ENCODE measurements around the gene PCBP3. TPM values are rescaled to one million over a fixed set of nuclear protein-coding genes. Genes with fewer than 3 reads are reported as not detected.

Gene PCBP3
- total and polyA plus RNA-seq, 4 donors, result 14.3 to 30.0 (median 22.5) TPM

DNA sequence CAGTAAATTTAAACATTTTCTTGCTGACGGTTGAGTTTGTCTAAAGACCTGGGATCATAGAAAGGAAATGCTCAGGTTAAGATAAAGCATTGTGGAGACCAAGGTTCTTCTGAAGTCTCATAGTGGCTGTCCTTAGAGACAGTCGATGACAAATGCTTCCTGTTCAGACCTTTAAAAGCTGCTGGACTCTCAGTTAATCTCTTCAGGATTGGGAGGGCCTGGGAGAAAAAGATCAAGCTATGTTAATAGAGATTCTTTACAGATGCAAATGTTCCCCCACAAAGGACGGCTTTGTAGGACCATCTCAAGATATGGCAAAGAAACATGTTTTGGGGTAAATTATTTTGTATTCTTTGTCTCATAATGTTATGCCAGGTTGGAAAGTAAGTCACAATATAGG, 213.4 kb downstream of the PCBP3 start:
- peaks cover 21% of the 10 kb centered on the region for H3K4me1 ChIP-seq (ENCODE audit: control insufficient read depth, insufficient read depth, low read length)
- H3K9me3 ChIP-seq (ENCODE audit: control insufficient read depth, insufficient read depth, low read length), result no peaks in the 10 kb centered on the region
- H3K4me3 ChIP-seq (ENCODE audit: low read depth, low read length), result no peak overlapping the region
- no peaks in the 10 kb centered on the region for H3K27me3 ChIP-seq (ENCODE audit: control insufficient read depth, insufficient read depth, low read length)
- no peak for DNase-seq (ENCODE audit: low read depth in 4 of 6, low spot score in 6 of 6)
- WGBS (ENCODE audit: insufficient coverage), result 59% methylated on average over 2 of the region's 3 CpGs
- peaks cover 20% of the 10 kb centered on the region for H3K36me3 ChIP-seq (ENCODE audit: control insufficient read depth, insufficient read depth, low read length)
- H3K27ac ChIP-seq (ENCODE audit: low read depth, low read length), result no peak overlapping the region

DNA sequence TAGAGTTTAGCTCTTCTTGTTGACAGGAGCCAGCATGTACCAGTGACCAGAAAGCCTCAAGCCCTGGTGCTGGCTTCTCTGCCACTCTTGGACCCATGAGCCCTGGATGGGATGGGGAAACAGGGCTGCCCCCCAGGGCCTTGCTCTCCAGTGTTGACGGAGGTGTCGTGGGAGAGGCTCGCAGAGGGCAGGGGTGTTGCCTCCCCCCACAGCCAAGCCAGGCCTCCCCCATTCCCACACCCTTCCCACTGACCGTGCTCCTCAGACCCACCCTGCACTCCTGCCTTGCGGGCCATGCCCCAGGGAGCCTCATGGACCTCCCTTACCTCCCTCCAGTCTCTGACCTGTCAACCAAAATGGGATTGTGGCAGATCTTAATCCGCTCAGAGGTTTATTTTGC, 214.2 kb downstream of the PCBP3 start:
- Histone ChIP-seq H3K4me1 (ENCODE audit: control insufficient read depth, insufficient read depth, low read length) (peaks cover 21% of the 10 kb centered on the region), H3K27ac (ENCODE audit: low read depth, low read length) (no peak overlapping the region), H3K9me3 (ENCODE audit: control insufficient read depth, insufficient read depth, low read length) (no peaks in the 10 kb centered on the region), H3K4me3 (ENCODE audit: low read depth, low read length) (no peak overlapping the region), H3K27me3 (ENCODE audit: control insufficient read depth, insufficient read depth, low read length) (no peaks in the 10 kb centered on the region), H3K36me3 (ENCODE audit: control insufficient read depth, insufficient read depth, low read length) (peaks cover 20% of the 10 kb centered on the region)
- WGBS (ENCODE audit: insufficient coverage), result 76% methylated on average over 5 of the region's 6 CpGs
- no peak for DNase-seq (ENCODE audit: low read depth in 4 of 6, low spot score in 6 of 6)

DNA sequence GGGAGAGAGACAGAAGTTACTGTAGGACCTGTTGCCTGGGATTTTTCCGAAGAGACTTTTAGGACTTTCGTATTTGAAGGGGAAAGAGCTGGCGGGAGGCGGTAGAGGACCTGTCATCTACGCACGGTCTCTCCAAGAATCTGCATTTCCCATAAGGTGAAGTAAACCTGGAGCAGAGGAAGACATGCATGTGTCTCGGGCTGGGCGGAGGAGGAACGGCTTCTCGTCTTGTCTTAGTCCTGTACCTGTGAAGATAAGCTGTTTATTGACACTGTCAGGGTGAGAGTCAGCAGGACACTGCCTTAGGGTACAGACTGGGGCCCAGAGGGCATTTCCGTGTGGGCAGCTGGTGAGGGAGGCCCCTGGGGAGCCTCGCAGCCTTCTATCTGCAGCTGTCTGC, 214.7 kb downstream of the PCBP3 start:
- DNase-seq (ENCODE audit: low read depth in 4 of 6, low spot score in 6 of 6), result no peak
- H3K9me3 ChIP-seq (ENCODE audit: control insufficient read depth, insufficient read depth, low read length), result no peaks in the 10 kb centered on the region
- WGBS (ENCODE audit: insufficient coverage), result 94% methylated on average over 11 of the region's 12 CpGs
- peaks cover 20% of the 10 kb centered on the region for H3K36me3 ChIP-seq (ENCODE audit: control insufficient read depth, insufficient read depth, low read length)
- H3K27me3 ChIP-seq (ENCODE audit: control insufficient read depth, insufficient read depth, low read length), result no peaks in the 10 kb centered on the region
- no peak overlapping the region for H3K4me3 ChIP-seq (ENCODE audit: low read depth, low read length)
- no peak overlapping the region for H3K27ac ChIP-seq (ENCODE audit: low read depth, low read length)
- peaks cover 18% of the 10 kb centered on the region for H3K4me1 ChIP-seq (ENCODE audit: control insufficient read depth, insufficient read depth, low read length)

DNA sequence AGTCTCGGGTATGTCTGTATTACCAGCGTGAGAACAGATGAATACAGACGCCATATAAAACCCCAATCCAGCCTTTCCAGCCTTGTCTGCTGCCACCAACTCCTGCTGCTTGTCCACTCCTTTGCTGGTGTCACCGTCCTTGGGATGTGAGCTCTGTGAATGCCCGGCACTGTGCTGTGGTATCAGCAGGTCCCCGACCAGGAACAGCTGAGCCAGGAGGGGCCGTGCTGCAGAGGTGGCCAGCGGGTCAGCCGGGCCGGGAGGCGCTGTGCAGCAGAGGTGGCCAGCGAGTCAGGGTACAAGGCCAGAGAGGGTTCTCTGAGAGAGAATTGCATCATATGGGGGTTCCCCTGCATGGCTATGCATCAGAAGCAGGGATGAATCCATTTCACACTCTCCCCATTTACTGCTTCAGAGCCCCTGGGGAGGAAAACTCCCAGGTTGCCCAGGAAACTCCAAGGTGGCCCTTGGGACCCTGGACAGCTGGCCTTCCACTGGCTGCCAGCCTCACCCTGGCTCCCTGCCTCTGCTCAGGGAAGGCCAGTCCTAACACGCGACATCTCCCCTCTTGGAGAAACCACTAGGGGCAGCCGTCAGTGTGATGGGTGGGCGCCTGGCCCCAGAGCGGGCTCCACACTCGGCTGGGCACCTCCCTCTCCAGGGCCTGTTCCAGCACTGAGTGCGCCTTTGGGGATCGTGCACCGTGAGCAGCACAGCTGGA, 215.7 kb downstream of the PCBP3 start:
- WGBS (ENCODE audit: insufficient coverage), result 84% methylated on average over 15 of the region's 21 CpGs
- H3K36me3 ChIP-seq (ENCODE audit: control insufficient read depth, insufficient read depth, low read length), result peaks cover 20% of the 10 kb centered on the region
- no peak overlapping the region for H3K4me3 ChIP-seq (ENCODE audit: low read depth, low read length)
- peaks cover 17% of the 10 kb centered on the region for H3K4me1 ChIP-seq (ENCODE audit: control insufficient read depth, insufficient read depth, low read length)
- no peak overlapping the region for H3K27ac ChIP-seq (ENCODE audit: low read depth, low read length)
- H3K27me3 ChIP-seq (ENCODE audit: control insufficient read depth, insufficient read depth, low read length), result no peaks in the 10 kb centered on the region
- no peak for DNase-seq (ENCODE audit: low read depth in 4 of 6, low spot score in 6 of 6)
- no peaks in the 10 kb centered on the region for H3K9me3 ChIP-seq (ENCODE audit: control insufficient read depth, insufficient read depth, low read length)

DNA sequence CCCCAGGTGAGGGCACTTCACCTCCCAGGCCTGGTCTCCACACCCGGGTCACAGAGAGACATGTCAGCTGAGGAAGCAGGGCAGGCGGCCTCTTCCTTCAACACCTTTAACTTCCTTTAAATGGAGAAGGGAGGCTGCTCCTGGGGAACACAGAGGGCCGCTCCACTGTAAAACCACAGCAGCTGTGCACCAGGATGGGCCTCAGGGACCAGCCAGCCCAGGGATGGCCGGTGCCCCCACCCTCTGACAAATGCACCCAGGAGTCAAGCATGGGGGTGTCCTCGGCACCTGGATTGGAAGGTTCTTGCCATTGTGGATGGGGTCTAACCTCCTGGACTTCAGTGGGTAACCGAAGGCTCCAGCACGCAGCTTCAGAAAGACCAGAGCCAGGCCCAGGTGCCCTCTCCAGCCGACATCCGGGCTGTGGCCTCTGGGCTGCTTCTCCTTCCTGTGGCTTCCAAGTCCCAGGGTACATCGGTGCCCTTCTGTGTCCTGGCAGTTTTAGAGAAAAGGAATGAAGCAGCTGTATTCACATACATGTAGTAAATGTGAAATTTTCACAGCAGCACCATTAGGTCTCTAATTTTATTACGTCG, 216.3 kb downstream of the PCBP3 start:
- Histone ChIP-seq H3K4me3 (ENCODE audit: low read depth, low read length) (no peak overlapping the region), H3K27ac (ENCODE audit: low read depth, low read length) (no peak overlapping the region), H3K36me3 (ENCODE audit: control insufficient read depth, insufficient read depth, low read length) (peaks cover 20% of the 10 kb centered on the region), H3K27me3 (ENCODE audit: control insufficient read depth, insufficient read depth, low read length) (no peaks in the 10 kb centered on the region), H3K4me1 (ENCODE audit: control insufficient read depth, insufficient read depth, low read length) (peaks cover 14% of the 10 kb centered on the region), H3K9me3 (ENCODE audit: control insufficient read depth, insufficient read depth, low read length) (no peaks in the 10 kb centered on the region)
- WGBS (ENCODE audit: insufficient coverage), result 91% methylated on average over 10 of the region's 12 CpGs
- DNase-seq (ENCODE audit: low read depth in 4 of 6, low spot score in 6 of 6), result no peak

DNA sequence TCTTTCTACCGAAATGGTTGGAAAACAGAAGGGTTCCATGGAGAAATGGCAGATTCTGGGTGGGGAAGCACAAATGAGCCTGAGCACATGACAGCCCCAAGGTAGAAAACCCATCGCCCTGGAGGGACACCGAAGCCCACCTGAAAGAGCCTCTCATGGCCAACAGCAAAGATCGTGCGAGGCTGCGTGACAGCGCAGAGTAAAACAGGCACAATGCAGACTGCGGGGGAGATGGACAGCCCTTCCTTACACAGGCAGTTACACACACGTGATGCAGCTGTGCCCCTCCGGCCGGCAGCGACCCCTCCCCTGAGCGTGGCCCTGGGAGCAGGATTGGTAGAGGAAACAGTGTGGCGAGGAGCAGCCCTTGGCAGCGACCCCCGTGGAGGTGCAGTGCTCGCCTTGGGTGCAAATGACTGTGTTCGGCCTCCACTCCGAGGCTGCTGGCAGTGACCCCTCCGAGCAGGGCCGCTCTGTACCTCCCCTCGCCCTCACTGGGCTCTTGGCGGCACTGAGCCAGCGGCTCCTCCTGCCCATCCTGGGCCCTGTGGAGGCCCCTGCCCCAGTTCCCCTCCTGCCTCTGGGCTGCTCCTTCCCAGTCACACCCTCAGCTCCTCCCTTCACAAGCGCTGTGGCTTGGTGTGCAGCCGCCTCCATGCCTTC, 217.1 kb downstream of the PCBP3 start:
- WGBS (ENCODE audit: insufficient coverage), result 89% methylated on average over 25 of the region's 26 CpGs
- no peak for DNase-seq (ENCODE audit: low read depth in 4 of 6, low spot score in 6 of 6)
- H3K36me3 ChIP-seq (ENCODE audit: control insufficient read depth, insufficient read depth, low read length), result peaks cover 22% of the 10 kb centered on the region

DNA sequence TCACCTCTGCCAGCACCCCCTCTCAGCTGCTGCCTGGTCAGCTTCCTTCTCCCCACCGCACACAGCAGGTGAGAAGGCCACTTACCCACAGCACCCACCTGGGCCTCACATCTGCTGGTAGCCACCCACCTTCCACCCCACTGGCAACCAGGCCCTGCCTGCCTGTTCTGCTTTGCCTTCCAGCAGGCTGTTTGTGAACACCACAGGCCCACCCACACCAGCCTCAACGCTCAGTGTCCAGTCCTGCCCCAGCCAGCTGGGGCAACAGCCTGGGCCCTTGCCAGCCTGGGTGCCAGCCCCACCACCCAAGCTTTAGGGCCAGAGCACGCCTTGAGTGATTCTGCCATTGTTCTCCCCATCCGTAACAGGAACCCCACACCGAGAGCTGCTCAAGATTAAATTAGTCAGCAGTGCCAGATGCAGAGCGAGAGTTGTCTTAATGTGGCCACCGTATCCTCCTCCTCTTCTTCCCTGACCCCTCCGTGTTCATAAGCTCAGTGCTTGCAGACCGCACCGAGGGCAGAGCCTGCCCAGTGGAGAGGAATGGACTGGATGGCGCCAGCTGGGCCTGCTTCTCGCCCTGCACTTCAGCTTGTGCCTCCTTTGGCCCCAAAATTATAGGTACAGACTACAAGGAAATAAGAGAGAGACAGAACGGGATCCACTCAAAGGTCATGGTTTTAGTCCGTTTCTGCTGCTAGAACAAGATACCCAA, 217.8 kb downstream of the PCBP3 start:
- DNase-seq (ENCODE audit: low read depth in 4 of 6, low spot score in 6 of 6), result no peak
- WGBS (ENCODE audit: insufficient coverage), result 83% methylated on average over 10 of the region's 14 CpGs

More for the DNA sequence above, 217.1 kb downstream of the PCBP3 start:
- Histone ChIP-seq H3K4me3 (ENCODE audit: low read depth, low read length) (no peak overlapping the region), H3K9me3 (ENCODE audit: control insufficient read depth, insufficient read depth, low read length) (no peaks in the 10 kb centered on the region), H3K4me1 (ENCODE audit: control insufficient read depth, insufficient read depth, low read length) (peaks cover 6% of the 10 kb centered on the region), H3K27me3 (ENCODE audit: control insufficient read depth, insufficient read depth, low read length) (no peaks in the 10 kb centered on the region), H3K27ac (ENCODE audit: low read depth, low read length) (no peak overlapping the region)

DNA sequence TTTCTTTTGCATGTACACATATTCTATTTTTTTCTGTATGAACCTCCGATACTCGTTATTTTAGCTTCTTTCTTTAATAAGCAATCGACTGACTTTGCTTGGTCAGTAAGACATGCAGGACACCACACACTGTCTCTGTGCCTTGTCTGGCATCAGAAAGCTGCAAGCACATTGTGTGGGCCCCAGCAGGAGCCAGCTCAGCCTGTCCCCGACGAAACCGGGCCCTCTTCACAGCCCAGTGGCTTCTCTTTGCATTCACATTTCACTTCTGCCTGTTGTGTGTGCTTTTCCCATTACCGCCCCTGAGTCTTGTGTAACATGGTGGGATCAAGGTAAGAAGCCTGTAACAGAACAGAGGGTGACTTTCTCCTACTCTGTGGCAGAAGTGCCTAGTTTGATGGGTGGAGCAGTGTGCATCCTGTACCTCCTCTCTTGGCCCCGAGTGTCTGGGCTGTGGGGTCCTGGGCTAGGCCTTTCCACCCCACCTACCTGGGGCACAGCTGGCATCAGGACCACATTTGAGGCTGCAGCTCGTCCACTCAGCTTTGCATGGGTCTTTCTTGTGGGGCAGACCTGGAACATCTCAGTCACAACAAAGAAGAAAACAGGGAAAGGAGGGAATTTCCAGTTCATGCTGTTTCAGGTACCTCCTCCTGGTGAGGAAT, 219.2 kb downstream of the PCBP3 start:
- no peak for DNase-seq (ENCODE audit: low read depth in 4 of 6, low spot score in 6 of 6)
- H3K27ac ChIP-seq (ENCODE audit: low read depth, low read length), result no peak overlapping the region
- WGBS (ENCODE audit: insufficient coverage), result 92% methylated on average over 5 of the region's 9 CpGs
- peaks cover 24% of the 10 kb centered on the region for H3K36me3 ChIP-seq (ENCODE audit: control insufficient read depth, insufficient read depth, low read length)
- peaks cover 6% of the 10 kb centered on the region for H3K4me1 ChIP-seq (ENCODE audit: control insufficient read depth, insufficient read depth, low read length)
- no peaks in the 10 kb centered on the region for H3K9me3 ChIP-seq (ENCODE audit: control insufficient read depth, insufficient read depth, low read length)
- H3K4me3 ChIP-seq (ENCODE audit: low read depth, low read length), result no peak overlapping the region
- H3K27me3 ChIP-seq (ENCODE audit: control insufficient read depth, insufficient read depth, low read length), result no peaks in the 10 kb centered on the region

More for the DNA sequence above, 217.8 kb downstream of the PCBP3 start:
- Histone ChIP-seq H3K27me3 (ENCODE audit: control insufficient read depth, insufficient read depth, low read length) (no peaks in the 10 kb centered on the region), H3K4me3 (ENCODE audit: low read depth, low read length) (no peak overlapping the region), H3K9me3 (ENCODE audit: control insufficient read depth, insufficient read depth, low read length) (no peaks in the 10 kb centered on the region), H3K27ac (ENCODE audit: low read depth, low read length) (no peak overlapping the region), H3K4me1 (ENCODE audit: control insufficient read depth, insufficient read depth, low read length) (peaks cover 6% of the 10 kb centered on the region), H3K36me3 (ENCODE audit: control insufficient read depth, insufficient read depth, low read length) (peaks cover 24% of the 10 kb centered on the region)

DNA sequence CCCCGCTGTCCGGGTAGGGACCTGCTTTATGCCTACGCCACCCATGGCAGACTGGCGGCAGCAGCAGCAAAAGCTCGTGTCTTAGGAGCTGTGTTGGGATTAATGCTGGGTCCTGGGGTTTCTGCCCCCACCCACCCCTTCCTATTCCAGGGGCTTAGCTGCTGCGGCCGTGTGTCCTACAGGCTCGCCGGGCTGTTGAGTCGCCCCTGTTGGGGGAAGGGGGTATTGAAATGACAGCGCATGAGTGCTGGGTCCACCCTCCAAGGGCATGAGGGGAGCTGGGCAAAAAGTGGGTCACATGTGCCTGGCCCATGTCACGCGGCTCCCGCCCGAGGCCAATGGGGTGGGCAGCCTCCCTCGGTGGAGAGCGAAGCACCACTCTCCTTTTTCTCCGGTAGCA, 219.7 kb downstream of the PCBP3 start:
- H3K4me3 ChIP-seq (ENCODE audit: low read depth, low read length), result no peak overlapping the region
- no peak for DNase-seq (ENCODE audit: low read depth in 4 of 6, low spot score in 6 of 6)
- no peaks in the 10 kb centered on the region for H3K27me3 ChIP-seq (ENCODE audit: control insufficient read depth, insufficient read depth, low read length)
- no peaks in the 10 kb centered on the region for H3K9me3 ChIP-seq (ENCODE audit: control insufficient read depth, insufficient read depth, low read length)
- 91% methylated on average over 13 of the region's 18 CpGs for WGBS (ENCODE audit: insufficient coverage)
- no peak overlapping the region for H3K27ac ChIP-seq (ENCODE audit: low read depth, low read length)
- H3K36me3 ChIP-seq (ENCODE audit: control insufficient read depth, insufficient read depth, low read length), result peaks cover 24% of the 10 kb centered on the region
- H3K4me1 ChIP-seq (ENCODE audit: control insufficient read depth, insufficient read depth, low read length), result peaks cover 6% of the 10 kb centered on the region

Measured in spinal cord (tissue), 10 donors.